UCSD-AML1 (cell line): ENCODE results near the gene PLEKHA5.
"Not testable (repeated sequence)": the region's sequence is repeated elsewhere in the genome, so short reads cannot be mapped to it uniquely, and the experiment has no call there.

Source experiments
- DNase-seq: peaks from one replicate; lab custom pipeline; 2025; ENCODE audit not compliant: unreplicated experiment; lab: John Stamatoyannopoulos, UW

Gene PLEKHA5

DNA sequence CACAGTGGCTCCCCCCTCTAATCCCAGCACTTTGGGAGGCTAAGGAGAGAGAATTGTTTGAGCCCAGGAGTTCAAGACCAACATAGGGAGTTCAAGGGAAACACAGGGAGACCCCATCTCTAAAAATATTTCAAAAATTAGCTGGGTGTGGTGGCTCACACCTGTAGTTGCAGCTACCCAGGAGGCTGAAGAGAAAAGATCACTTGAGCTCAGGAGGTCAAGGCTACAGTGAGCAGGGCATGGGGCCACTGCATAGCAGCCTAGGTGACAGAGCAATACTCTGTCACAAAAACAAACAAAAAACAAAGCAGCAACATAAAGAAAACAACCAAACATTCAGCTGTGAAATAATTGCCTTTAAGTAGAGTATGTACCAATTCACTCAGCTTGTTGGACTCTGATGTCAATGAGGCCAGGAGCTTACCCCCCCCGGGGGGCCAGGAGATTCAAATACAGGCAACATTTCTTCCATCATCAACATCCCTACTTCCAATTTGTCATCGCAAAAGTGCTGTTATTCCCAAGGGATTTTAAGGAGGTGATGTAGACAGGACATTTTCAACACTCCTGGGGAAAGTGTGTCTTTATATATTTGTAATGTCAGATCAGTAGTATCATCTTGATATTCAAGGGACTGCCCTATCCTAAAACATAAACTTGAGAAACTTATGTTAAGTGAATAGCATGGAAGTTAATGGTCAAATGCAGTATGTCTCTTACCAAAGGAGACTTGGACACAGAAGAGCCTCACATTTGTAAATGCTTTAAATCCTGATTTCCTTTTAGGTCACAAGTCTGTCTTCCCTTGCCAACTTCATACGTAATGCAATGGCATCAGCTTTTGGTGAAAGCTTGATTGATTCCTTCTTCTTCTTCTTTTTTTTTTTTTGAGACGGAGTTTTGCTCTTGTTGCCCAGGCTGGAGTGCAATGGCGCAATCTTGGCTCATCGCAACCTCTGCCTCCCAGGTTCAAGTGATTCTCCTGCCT is 269.1 kb downstream of the PLEKHA5 start:
- DNase-seq: no peak

DNA sequence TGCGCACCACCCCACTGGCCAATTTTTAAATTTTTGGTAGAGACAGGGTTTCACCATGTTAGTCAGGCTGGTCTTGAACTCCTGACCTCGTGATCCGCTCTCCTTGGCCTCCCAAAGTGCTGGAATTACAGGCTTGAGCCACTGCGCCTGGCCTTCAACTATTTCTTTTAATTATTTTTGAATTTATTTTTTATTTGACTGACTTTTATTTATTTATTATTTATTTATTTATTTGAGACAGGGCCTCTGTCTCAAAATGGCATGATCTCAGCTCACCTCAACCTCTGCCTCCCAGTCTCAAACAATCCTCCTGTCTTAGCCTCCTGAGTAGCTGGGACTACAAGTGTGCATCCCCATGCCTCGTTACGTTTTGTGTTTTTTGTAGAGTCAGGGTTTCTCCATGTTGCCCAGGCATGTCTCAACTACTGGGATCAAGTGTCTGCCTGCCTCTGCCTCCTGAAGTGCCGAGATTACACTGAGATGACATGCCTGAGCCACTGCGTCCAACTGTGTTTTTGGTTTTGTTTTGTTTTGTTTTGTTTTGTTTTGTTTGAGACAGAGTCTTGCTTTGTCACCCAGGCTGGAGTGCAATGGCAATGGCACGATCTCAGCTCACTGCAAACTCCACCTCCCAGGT is 271.2 kb downstream of the PLEKHA5 start:
- DNase-seq: not testable (repeated sequence)

DNA sequence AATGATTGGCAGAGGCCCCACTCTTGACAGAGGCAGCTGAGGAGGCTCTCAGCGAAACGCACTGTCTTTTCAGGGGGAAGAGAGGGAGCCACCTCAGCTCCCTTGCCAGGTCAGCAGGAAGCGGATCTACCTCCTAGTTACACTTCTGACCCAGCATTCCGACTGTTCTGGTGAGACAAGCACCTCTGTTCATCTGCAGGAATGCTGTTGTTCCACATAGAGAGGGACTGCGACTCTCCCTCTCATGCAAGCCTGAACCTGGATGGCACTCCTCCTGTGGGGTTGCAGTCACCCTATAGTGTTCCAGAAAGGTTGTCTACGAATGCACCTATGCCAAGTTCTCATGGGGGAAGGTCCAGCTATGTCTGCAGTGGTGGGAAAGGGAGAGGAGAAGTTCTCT is 272.7 kb downstream of the PLEKHA5 start:
- DNase-seq: no peak

DNA sequence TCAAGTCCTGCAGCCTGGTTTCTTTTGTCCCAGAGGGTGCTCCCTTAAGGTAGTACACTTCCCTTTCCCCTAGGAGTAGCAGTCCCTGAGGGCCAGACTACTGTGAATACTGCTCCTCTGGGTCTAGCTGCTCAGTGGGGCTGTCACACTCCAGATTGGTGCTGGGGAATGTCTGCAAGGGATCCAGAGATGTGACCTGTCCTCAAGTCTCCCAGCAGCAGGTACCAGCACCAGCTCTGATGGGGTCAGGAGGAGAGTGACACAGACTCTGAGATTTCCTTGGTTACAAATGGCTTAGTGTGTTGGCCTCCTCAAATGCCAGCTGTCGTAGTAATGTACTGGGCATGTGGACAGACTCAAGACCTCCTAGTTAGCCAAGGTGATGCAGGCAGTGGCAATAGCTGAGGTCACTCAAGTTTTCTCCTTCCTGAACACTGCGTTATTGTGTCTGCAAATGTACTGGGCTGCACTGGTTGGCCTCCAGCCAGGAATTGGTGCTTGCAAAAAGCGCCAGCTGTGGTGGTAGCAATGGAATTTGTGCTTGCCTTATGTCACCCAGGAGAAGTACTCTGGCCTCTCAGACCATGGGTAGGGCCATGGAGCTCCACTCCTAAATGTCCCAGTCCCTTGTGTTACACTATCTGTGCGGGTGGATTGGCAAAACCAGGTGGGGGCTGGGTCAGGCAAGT is 273.4 kb downstream of the PLEKHA5 start:
- DNase-seq: peak; percentile 14

DNA sequence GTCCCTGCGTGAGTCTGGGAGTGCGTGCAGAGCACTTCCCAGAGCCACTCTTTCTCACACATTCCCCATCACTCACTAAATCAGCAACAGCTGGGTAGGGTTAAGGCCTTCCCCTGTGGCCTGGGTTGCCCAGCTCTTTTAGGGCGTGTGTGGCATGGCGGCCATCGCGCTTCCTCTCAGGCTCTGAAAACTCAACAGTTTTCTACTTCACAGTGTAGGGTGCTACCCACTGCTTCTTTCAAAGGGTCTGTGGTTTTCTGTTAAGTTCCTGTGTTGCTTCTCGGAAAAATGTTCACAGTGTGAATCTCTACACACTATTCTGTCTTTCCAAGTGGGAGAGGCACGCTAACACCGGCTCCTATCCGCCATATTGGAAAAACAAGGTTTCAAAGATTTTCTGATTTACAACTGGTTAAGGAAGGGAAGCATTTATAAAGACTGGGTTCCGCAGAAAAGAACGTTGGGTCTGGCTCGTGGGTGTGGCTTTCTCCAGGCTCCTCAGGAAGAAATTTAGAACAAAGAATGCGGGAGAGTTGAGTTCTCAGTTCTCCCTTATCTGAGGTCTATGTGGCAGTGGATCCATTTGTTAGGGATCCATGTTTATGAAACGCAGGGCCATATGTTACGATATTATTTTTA is 274.8 kb downstream of the PLEKHA5 start:
- DNase-seq: no peak

DNA sequence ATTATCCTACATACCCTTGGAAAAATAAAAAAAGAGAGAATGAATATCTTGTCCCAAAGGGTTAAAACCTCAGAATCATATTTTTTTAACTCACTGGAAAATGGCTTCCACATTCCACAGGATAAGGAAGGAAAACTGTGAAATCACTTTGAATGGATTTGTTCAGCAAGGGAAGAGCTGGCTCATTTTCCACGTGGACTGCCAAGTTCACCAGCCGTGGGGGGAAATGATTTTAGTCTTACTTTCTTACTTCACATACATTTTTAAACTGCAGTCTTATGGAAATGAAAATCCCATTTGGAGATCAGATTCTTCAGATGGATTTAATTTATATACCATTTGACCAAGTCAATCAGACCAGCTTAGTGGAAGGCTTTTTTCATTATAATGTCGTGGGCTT is 279.8 kb downstream of the PLEKHA5 start:
- DNase-seq: no peak

DNA sequence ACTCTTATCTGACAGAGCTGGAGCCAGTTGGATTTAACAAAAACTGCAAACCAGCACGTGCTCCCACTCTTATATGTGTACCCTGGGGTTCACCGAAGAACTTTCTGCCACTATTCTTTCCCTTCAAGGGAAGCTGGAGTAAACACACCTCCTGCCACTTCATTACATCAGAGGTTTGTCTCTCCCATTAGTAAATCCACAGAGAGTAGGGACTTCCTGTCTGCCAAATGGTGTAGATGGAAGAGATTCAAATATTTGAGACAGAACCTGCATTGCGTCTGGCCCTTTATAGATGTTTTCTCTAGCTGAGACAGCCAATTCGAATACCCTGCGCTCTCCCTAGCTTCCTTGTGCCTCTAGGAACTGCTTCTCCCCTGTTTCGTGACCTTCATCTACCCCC is 280.7 kb downstream of the PLEKHA5 start:
- no peak for DNase-seq

DNA sequence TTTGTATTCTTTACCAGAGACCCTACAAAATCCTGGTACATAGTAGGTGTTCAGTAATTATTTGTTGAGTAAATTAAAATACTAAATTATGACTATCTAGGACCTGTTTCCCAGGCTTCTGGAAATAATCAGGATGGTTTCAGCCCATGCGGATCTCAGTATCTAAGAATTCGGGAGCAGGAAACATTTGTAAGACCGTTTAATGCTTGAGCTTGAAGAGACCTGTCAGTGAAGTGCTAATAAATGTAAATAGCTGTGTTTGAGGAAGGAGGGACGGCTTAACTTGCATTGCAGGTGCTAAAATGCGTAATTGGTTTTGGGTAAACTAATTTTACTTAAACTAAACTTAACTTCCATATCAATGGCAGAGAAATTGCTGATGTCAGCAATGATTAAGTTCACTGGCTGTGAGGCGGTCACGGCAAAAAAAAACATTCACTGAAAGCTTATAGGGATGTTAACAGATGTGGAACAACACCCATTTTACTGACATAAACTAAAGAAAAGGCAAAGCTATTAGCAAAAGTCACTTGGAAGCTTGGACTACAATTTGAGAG is 281.2 kb downstream of the PLEKHA5 start:
- no peak for DNase-seq

DNA sequence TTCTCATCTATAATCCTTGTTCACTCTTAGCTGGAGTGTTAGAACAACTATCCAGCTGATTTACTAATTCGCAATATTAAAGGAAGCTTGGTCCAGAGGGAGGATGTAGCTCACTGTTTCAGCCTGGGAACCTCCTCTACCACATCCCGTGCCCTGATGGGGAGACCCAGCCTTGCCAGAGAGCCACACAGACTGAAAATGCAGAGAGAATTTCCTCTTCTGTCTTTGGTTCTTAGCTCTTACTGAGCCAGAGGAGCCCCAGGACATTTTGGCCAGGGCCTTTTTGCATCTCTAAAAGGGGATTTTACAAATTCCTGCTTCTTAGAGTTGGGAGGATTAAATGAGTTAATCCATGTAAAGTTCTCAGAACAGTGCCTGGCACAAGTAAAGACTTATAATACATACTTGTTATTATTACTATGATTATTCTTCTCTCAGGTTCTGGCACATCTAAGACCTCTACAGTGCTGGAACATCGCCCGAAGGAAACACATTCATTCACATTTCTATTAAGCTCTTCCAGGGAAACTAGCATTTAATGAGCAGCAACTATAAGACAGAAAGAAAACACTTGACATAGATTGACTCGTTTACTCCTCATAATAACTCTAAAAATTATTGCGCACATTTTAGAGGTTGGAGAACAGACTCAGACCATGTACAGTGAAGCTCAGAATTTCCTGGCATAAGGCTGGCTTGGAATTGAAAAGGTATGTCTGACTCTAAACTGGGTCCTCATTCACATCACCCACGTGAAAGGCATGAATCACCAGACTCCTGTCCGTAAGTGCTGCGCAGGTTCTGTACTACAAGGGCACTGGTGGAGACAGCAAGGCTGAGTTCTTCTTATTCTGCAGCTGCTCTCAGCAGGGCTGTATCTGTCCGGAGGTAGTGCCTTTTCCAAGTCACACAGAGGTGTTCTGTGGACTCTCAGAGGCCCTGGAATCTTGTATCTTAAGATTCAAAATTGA is 282.0 kb downstream of the PLEKHA5 start:
- peak; percentile 19 for DNase-seq

DNA sequence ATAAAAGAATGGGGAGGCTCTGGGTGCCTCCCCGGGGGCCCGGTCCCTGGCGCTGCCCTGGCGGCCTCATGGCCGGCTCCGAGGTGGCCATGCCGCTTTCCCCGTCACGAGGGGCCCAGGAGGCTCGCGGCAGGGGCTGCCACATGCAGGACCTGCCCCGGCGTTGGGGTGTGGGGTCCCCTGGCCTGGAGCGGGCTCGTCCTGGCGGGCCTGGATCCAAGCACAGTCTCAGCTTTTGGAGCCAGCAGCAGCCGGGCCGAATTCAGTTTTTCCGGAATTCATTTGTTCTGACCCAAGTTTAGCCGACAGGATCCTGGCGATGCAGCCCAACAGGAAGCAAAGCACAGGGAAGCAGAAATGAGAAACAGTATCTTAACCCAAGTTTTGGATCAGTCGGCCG is 283.3 kb downstream of the PLEKHA5 start:
- no peak for DNase-seq

DNA sequence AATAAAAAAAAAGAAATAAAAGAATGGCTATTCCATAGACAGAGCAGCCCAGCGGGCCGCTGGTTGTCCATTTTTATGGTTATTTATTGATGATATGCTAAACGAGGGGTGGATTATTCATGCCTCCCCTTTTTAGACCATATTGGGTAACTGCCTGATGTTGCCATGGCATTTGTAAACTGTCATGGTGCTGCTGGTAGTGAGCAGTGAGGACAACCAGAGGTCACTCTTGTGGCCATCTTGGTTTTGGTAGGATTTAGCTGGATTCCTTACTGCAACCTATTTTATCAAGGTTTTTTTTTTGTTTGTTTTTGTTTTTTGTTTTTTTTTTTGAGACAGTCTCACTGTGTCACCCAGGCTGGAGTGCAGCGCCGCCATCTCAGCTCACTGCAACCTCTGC is 284.0 kb downstream of the PLEKHA5 start:
- DNase-seq: not testable (repeated sequence)

DNA sequence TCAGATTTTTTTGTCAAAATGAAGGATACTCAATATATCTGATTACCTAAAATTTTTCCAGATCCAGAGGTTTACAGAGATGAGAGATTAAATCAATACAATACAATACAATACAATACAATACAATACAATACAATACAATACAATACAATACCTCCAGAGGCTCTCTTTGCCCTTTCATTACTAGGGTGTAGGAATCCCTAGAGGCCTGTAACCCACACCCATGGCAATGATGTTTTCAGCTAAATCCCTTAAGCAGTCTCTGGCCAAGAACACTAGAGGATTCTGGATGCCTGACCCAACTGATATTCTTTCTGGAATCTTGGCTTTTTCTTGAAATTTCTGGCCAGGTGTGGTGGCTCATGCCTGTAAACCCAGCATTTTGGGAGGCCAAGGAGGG is 286.0 kb downstream of the PLEKHA5 start:
- no peak for DNase-seq

DNA sequence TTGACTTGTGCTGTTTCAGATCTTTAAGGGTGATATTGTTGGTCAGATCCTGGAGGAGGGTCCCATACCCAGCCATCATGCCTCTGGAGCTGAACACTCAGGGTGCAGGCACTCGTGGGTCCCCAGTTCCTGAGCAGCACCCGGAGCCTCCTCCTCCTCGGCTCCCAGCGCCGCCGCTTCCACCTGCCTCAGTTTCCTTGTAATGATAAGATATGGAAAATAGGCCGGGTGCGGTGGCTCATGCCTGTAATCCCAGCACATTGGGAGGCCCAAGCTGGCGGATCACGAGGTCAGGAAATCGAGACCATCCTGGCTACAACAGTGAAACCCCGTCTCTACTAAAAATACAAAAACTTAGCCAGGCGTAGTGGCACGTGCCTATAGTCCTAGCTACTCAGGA is 289.6 kb downstream of the PLEKHA5 start:
- no peak for DNase-seq

DNA sequence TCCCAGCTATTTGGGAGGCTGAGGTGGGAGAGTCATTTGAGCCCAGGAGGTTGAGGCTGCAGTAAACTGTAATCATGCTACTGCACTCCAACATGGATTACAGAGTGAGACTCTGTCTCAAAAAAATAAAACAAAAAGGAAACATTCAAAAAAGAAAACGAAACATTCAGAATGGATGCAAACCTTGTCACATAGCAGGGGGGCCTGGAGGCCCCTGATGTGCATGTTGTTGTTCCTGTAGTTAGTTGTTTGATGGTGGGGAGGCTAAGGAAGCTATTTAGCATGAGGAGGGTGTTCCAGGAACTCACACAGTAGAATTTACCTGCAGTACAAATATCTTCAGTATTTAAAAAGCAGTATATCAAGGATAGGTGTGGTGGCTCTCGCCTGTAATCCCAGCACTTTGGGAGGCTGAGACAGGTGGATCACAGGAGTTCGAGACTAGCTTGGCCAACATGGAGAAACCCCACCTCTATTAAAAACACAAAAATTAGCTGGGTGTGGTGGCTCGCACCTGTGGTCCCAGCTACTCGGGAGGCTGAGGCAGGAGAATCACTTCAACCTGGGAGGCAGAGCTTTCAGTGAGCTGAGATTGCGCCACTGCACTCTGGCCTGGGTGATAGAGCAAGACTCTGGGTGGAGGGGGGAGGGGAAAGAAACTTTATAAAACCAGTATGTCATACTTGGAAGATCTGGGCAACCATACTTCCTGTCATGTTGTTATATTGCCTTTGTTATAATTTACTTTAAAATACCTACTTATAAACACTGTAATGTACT is 292.2 kb downstream of the PLEKHA5 start:
- DNase-seq: no peak

DNA sequence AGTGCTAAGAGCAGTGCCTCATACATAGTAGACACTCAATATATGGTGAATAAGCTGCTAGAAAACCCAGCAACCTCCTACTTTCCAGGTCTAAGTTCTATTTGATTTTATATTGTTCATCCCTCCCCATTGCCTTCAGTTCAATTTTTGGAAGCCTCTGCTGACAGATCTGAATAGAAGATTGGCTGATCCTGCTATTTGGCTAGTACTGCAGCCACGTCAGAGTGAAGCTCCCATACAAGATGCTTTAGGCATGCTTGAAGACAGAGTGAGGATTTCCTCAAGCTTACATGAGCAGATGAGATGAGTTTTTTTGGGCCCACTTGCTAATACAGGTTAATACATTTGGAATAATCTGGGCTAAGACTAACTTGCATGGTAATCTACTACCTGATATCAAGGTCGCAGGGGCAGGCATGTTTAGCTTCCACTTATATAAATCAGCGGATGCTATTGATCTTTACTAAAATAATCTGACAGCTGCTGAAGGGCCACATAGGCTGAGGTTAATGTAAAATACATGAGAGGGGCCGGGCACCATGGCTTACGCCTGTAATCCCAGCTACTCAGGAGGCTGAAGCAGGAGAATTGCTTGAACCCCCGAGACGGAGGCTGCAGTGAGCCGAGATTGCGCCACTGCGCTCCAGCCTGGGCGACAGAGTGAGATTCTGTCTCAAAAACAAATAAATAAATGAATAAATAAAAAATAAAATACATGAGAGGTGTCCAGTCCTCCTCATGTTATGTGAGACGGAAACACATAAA is 293.8 kb downstream of the PLEKHA5 start:
- no peak for DNase-seq
